Motor neuron (in vitro differentiated cells): ENCODE data around the gene PYM1. TPM values are rescaled to one million over a fixed set of nuclear protein-coding genes. Genes with fewer than 3 reads are reported as not detected.

Experiments
- ATAC-seq, 8 experiments: fragments of 200-7000 bp; cut with Tn5 transposase; replicated peaks in 6 of 8; 2 replicates each; pipeline ENCODE4 v1.8.0; 2021; ENCODE audit warnings: mild to moderate bottlenecking in 8 of 8, moderate library complexity in 8 of 8
- H3K27ac ChIP-seq, 2 donors: fragments of 250-450 bp; sonication (Bioruptor Pico); 2 replicates each; pipeline ENCODE4 v1.9.0; 2021; ENCODE audit warnings: antibody characterized with exemption in 2 of 2, mild to moderate bottlenecking in 2 of 2, moderate library complexity in 1 of 2
- H3K4me1 ChIP-seq, 2 donors: fragments of 250-450 bp; sonication (Bioruptor Pico); replicated peaks in 1 of 2; 2 replicates each; pipeline ENCODE4 v1.6.1; 2021; ENCODE audit warnings: antibody characterized with exemption in 2 of 2, mild to moderate bottlenecking in 2 of 2, moderate library complexity in 1 of 2
- H3K4me3 ChIP-seq, 5 donors: fragments of 250-450 bp; sonication (Bioruptor Pico); 2 replicates each; pipeline ENCODE4 v1.9.0; 2021; ENCODE audit warnings: antibody characterized with exemption in 5 of 5, mild to moderate bottlenecking in 5 of 5, moderate library complexity in 4 of 5
- WGBS, 10 experiments: fragments of 450-650 bp; shearing (Covaris generic); methylation state at CpG; one replicate each; pipeline ENCODE4 v1.0.0; 2022; 5-methylcytosine and 5-hydroxymethylcytosine counted together
- in situ Hi-C, 9 experiments: fragments of 400-800 bp; cut with MboI; loops; one replicate each; pipeline ENCODE4 v1.15.0; 2021; ENCODE audit warnings: low sequenced_read_pairs in 9 of 9, low pct_unique_long_range_greater_than_20kb in 2 of 9; ENCODE audit not compliant: unreplicated experiment in 9 of 9
- total RNA-seq, 8 experiments: library from RNA; unstranded; fragments of 300-600 nt; gene quantifications; 2 replicates each; pipeline versions ENCODE4 v1.2.3 to v1.2.4, GENCODE V29; 2022

Gene PYM1
- total RNA-seq, 8 experiments from 2014 or later = 20.1 to 44.4 (median 31.7) TPM

- Histone ChIP-seq H3K4me1 (peaks cover 11 to 15% of the 10 kb centered on the region in 2 donors), H3K27ac (no peak overlapping the region), H3K4me3 (no peak overlapping the region)
- no peak for ATAC-seq
- 60 to 100% (median 83%) methylated on average over 1 of the region's 1 CpG; no CpG with 5 or more reads in 7 of the 10 experiments for WGBS, 10 experiments
- in situ Hi-C loops = loop anchor here in 3 of 9 experiments (25.0 kb wide), 1 partner anchor 197 kb away; the partner anchor contains the start of genes CD63 (in 3 of the 3) and GDF11 (in 3 of the 3)
Observed at GRCh38 chr12:55934773-55935172, 7.1 kb upstream of the PYM1 start.

DNA sequence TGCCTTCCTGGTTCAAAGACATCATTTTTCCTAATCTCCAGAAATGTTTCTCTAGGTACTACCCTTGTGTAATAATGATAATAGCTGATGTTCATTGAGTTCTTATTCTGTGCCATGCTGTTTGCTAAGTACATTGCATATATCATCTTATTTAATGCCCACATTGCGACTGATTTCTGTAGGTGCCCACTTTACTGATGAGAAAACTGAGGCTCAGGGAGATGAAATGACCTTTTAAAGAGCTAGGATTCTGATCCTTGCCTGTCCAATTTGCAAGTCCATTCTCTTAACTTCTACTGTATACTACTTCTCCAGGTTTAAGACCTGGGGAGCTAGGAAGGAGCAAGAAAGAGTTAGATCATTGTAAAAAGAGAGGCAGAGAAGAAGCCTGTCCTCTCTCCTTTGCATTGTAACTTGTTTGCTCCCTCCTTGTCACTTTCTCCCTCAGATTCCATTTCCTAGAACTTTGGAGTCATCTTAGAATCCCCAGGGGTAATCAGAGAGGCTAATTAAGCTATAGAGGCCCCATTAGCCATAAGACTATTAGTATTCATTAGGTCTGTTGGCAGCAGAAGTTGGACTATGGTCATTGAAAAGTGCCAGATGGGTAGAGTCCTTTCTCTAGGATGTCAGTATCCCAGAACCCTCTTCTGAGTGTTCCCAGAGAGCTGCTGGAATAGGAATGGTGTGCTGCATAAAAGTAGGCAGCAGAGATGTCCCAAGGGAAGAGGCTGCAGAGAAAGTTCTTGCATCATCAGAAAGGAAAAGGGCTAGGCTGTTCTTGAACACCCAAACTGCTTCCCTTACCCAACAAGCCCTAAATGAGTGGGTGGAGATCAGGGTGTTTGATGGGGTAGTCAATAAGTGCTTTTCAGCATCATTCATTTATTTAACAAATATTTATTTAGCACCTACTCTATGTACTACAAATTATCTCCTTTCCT lies 6.4 kb upstream of the PYM1 start:
- H3K27ac ChIP-seq = no peak overlapping the region
- in situ Hi-C loops = loop anchor here in 3 of 9 experiments (25.0 kb wide), 1 partner anchor 197 kb away; the partner anchor contains the start of genes CD63 (in 3 of the 3) and GDF11 (in 3 of the 3)

DNA sequence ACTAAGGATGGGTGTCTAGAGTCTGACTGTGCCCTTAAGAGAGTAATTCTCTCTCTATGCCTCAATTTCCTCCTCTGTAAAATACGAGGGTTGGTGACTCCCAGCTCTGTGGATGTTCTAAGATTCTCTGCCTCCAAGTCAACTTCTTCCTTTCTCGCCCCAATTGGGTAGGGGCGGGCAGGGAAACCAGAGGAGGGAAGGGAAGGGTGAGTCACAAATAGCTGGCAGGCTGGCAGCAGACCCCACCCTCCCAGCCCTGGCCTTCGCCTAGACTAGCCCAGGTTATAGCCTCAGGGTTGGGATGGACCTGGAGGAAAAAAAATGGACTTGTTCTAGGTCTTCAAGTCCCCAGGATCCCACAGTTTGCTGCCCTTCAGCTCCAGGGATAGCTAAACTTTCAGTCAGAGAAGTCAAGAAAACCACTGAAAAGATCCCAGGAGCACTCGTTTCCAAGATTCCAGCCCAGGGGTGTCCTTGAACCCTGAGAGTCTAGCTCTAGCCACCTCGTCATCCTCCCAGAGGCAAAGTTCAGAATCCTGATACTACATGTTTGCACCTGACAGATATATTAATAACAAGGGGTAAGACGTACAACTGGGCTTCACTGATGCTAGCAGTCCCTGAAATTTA lies 5.6 kb upstream of the PYM1 start:
- H3K4me3 ChIP-seq = no peak overlapping the region
- no peak overlapping the region for H3K27ac ChIP-seq
- peaks cover 16% of the 10 kb centered on the region in 2 donors for H3K4me1 ChIP-seq
- in situ Hi-C loops = loop anchor here in 3 of 9 experiments (25.0 kb wide), 1 partner anchor 196 kb away; the partner anchor contains the start of genes CD63 (in 3 of the 3) and GDF11 (in 3 of the 3)
- peak in 3 of 8 experiments; percentile 6 to 7 (median 6) for ATAC-seq
- WGBS, 10 experiments = 0 to 100% (median 74%) methylated on average over 1 to 4 of the region's 7 CpGs; no CpG with 5 or more reads in 5 of the 10 experiments

More for the DNA sequence above, 6.4 kb upstream of the PYM1 start:
- Histone ChIP-seq H3K4me3 (no peak overlapping the region), H3K4me1 (peaks cover 11 to 15% of the 10 kb centered on the region in 2 donors)
- WGBS, 10 experiments = 67 to 100% (median 100%) methylated on average over 1 of the region's 1 CpG; no CpG with 5 or more reads in 5 of the 10 experiments
- no peak for ATAC-seq

DNA sequence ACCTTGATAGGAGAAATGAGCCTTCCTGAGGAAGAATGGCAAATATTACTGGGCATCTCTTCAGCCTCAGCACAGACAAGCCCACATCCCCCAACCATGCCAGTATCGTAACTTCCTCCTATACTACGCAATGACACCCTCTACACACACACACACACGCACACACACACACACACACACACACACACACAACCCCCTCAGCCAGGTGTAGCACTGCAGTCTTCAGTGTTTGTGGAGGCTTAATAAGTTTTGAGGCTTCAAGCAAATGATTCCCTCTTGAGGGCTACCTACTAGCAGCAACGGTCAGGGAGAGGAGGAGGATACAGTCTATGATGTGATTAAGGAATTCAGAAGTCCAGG lies 4.8 kb upstream of the PYM1 start:
- in situ Hi-C loops = loop anchor here in 3 of 9 experiments (25.0 kb wide), 1 partner anchor 195 kb away; the partner anchor contains the start of genes CD63 (in 3 of the 3) and GDF11 (in 3 of the 3)
- Histone ChIP-seq H3K4me1 (peaks cover 17 to 18% of the 10 kb centered on the region in 2 donors), H3K4me3 (peak overlapping the region; percentile 44 to 66 (median 53)), H3K27ac (no peak overlapping the region)
- 15 to 57% (median 20%) methylated on average over 1 to 4 of the region's 4 CpGs; no CpG with 5 or more reads in 5 of the 10 experiments for WGBS, 10 experiments
- peak in 4 of 8 experiments; percentile 1 to 13 (median 5) for ATAC-seq

DNA sequence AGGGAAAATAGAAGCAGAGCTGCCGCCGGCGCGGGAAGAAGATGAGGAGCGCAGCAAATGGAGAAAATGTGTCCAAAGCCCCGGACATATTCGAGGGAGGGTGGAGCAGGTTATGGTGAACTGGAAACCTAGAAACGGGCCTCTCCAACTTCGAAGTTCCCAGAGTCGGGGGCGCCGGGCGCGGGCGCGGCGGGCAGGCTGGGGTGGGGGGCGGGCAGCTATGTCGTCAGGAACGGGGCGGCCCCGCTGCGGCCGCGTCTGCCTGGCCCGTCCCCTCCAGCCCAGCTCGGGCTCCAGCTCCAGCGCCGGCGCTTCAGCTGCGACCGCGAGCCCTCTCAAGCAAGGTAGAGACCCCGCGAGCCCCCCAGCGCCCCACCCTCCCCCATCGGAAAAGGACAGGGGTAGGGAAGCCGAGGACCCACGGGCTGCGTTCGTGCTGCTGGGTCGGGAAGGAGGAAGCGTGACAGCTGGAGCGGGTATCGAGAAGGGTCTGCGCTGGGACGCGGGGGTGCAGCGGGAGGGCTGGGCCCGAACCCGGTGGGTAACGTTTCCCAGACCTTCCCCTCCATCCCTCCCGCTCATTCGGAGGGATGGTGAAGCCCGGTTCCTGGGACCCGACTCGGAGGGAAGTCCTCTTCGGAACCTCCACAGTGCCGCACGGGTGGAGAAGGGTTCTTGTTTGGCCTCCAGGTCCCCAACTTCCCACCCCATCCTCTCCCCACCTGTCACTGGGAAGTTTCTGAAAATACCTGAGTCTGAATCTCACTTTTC lies 4.3 kb upstream of the PYM1 start:
- peak; percentile 2 to 41 (median 34) for ATAC-seq
- in situ Hi-C loops = loop anchor here in 3 of 9 experiments (25.0 kb wide), 1 partner anchor 195 kb away; the partner anchor contains the start of genes CD63 (in 3 of the 3) and GDF11 (in 3 of the 3)
- H3K4me1 ChIP-seq = peaks cover 17 to 18% of the 10 kb centered on the region in 2 donors
- H3K4me3 ChIP-seq = peak overlapping the region; percentile 44 to 66 (median 53)
- WGBS, 10 experiments = 0 to 13% (median 0%) methylated on average over 2 to 7 of the region's 60 CpGs; no CpG with 5 or more reads in 5 of the 10 experiments
- no peak overlapping the region for H3K27ac ChIP-seq

- H3K4me3 ChIP-seq = peak overlapping the region; percentile 44 to 66 (median 53)
- H3K27ac ChIP-seq = no peak overlapping the region
- in situ Hi-C loops = loop anchor here in 3 of 9 experiments (25.0 kb wide), 1 partner anchor 194 kb away; the partner anchor contains the start of genes CD63 (in 3 of the 3) and GDF11 (in 3 of the 3)
- WGBS, 10 experiments = 0 to 83% (median 5%) methylated on average over 1 to 7 of the region's 10 CpGs; no CpG with 5 or more reads in 3 of the 10 experiments
- peaks cover 17 to 18% of the 10 kb centered on the region in 2 donors for H3K4me1 ChIP-seq
- ATAC-seq = peak in 1 of 8 experiments; percentile 1
Observed at GRCh38 chr12:55931317-55931779, 3.7 kb upstream of the PYM1 start.

GRCh38 chr12:55930771-55931316 lies 3.1 kb upstream of the PYM1 start, which contains the start of gene DGKA:
TSS of gene DGKA (plus strand) at chr12:55931162. CDS start at chr12:55936504, 5,342 bp downstream.
- peak within 1 kb of the TSS; percentile 44 to 66 (median 53) for H3K4me3 ChIP-seq
- H3K4me1 ChIP-seq = peaks cover 19 to 20% of the 10 kb centered on the region in 2 donors
- H3K27ac ChIP-seq = no peak within 1 kb of the TSS
- ATAC-seq = peak in 5 of 8 experiments; percentile 4 to 39 (median 11)
- in situ Hi-C loops = loop anchor here in 3 of 9 experiments (25.0 kb wide), 1 partner anchor 194 kb away; the partner anchor contains the start of genes CD63 (in 3 of the 3) and GDF11 (in 3 of the 3)
- 0 to 83% (median 70%) methylated on average over 1 of the region's 3 CpGs; no CpG with 5 or more reads in 6 of the 10 experiments for WGBS, 10 experiments

DNA sequence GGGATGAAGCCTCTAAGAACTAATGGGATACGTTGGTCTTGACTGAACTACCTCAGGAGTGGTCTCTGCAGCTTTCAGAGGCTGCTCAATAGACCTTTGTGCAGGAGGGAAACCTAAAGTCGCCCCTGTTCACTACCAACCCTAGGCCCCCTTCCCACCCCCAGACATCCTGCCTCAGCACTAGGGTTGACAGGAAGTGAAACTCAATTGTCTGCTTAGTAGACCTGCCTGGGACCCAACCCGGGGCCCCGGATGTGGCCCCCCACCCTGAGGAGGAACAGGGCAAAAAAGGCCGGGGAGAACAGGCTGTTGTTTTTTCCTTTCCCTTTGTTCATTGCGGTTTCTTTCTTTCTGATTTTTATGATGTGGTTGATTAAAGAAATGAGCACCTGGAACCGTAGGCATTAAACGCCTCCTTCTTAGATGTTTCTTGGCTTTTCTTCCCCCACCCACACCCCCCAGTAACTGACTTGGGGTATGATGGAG lies 1.7 kb upstream of the PYM1 start:
- 5 to 100% (median 94%) methylated on average over 1 to 3 of the region's 8 CpGs; no CpG with 5 or more reads in 5 of the 10 experiments for WGBS, 10 experiments
- in situ Hi-C loops = loop anchor here in 3 of 9 experiments (25.0 kb wide), 1 partner anchor 192 kb away; the partner anchor contains the start of genes CD63 (in 3 of the 3) and GDF11 (in 3 of the 3)
- no peak for ATAC-seq
- H3K4me3 ChIP-seq = no peak overlapping the region
- H3K4me1 ChIP-seq = peaks cover 23 to 26% of the 10 kb centered on the region in 2 donors
- H3K27ac ChIP-seq = no peak overlapping the region

DNA sequence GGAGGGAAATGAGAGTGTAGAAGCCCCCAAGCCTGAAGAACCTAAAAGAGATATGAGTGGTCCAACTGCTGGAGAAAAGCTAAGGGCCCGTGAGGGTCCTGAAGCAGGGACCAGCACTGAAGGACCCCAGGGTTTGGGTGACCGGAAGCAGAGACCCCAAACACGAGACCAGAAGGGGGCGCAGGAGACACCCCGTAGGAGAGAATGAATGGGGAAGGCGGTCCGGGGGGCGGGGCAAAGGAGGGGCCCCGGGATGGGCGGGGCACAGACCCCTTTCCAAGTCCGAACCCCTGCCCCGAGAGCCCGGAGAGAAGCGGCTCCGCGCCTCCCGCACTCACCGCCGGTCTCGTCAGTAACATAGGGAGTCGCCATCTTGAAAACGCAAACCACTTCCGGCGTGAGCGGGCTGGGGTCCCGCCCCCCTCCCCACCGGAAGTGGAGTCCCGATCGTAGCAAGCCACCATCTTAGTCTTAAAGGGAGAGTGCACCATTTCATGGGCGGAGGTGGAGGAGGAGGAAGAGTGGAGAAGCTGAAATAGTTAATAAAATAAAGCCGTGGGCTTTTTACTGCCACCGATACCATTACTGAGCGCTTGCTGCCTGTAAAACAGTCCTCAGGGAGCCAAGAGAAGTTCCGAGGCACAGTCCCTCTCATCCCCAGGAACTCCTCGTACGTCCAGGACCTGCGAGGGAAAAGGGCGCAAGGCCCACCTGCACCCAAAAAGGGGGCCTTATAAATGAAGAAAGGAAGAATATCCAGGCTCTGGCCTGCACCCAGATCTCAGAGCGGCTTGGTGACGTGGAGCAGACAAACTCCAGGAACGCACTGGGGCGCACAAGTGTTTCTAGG lies 731 bp downstream of the PYM1 start:
- in situ Hi-C loops = loop anchor here in 3 of 9 experiments (25.0 kb wide), 1 partner anchor 190 kb away; the partner anchor contains the start of genes CD63 (in 3 of the 3) and GDF11 (in 3 of the 3)

More for the DNA sequence above, 731 bp downstream of the PYM1 start:
- H3K4me3 ChIP-seq = peak overlapping the region; percentile 65 to 97 (median 88)
- 0% methylated on average over 2 to 7 of the region's 42 CpGs; no CpG with 5 or more reads in 4 of the 10 experiments for WGBS, 10 experiments
- H3K4me1 ChIP-seq = peaks cover 20 to 23% of the 10 kb centered on the region in 2 donors
- peak; percentile 39 to 88 (median 80) for ATAC-seq
- peak overlapping the region; percentile 97 for H3K27ac ChIP-seq
